C4-2B (cell line): ENCODE results near the gene ARID5B.

Source experiments
- H3K27ac ChIP-seq: fragments of 450-650 bp; 2 replicates; pipeline ENCODE4 v1.5.1; 2017
- CTCF ChIP-seq: fragments of 450-650 bp; conservative IDR thresholded peaks from 2 replicates; pipeline ENCODE4 v1.5.1; 2017; ENCODE audit warnings: mild to moderate bottlenecking
- ZFX ChIP-seq: fragments of 450-650 bp; IDR thresholded peaks from 2 replicates; pipeline ENCODE4 v1.6.1; 2017

The ARID5B gene

DNA sequence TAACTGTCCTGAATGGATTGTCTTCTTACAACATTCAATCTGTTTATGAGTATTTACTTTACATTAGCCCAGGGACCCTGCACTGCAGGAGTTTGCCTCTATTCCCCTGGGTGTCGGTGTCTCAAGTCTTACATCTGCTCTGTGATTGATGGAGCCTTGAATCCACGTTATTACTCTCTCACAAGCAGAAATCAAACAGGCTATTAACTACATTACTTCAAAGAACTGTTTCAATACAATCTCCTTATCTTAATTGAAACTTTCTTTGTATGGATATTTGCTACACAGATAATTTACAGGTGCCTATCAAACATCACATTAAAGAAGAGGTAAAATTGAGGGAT lies 3.1 kb upstream of the ARID5B start:
- H3K27ac ChIP-seq = no peak overlapping the region
- no peak for TF ChIP-seq ZFX
- TF ChIP-seq CTCF = no peak

- TF ChIP-seq CTCF (no peak), ZFX (no peak)
Observed at GRCh38 chr10:61899069-61899531, 2.4 kb upstream of the ARID5B start.

GRCh38 chr10:61899663-61899996 lies 1.9 kb upstream of the ARID5B start:
- TF ChIP-seq ZFX (no peak), CTCF (no peak)
- H3K27ac ChIP-seq = no peak overlapping the region; the same call in 1 of the 2 replicates

More at GRCh38 chr10:61899069-61899531, 2.4 kb upstream of the ARID5B start:
- no peak overlapping the region for H3K27ac ChIP-seq

DNA sequence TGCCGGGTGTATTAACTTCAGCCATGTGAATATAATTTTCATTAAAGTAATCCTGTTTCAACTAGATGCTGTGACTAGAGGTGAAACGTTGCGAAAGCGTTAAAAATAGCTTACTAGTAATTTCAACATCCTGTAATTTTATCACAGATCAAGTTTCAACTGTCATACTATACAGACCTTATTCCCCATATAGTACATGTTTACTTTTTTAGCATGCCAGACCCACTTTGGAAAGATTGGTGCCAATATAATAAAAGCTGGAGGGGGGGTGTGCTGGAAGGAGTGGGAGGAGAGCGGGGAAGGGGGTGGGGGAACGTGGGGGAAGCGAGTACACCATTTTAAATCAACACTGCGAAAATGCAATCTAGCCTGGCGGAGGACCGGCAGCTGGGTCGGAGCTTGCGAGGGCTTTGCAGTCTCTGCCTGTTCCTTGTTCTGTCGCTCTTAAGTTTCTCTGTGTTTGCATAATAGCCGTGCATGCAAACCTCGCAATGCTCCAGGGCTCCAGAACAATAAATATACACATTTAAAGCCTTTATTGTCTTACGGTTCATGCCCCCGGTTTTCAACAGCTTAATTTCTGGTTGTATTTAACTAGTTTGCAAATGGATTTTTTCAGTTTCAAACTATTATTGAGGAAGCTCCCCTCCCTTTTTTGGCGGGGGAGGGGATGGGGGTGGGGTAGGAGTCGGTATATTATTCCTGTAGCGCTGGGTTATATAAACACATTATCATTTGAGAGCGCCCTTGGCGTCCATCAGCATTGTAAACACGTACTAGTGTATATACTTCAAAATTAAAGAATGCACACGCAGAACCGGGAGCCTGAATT lies 1.3 kb upstream of the ARID5B start:
- no peak for TF ChIP-seq ZFX
- TF ChIP-seq CTCF = no peak
- peak overlapping the region; percentile 98 for H3K27ac ChIP-seq

DNA sequence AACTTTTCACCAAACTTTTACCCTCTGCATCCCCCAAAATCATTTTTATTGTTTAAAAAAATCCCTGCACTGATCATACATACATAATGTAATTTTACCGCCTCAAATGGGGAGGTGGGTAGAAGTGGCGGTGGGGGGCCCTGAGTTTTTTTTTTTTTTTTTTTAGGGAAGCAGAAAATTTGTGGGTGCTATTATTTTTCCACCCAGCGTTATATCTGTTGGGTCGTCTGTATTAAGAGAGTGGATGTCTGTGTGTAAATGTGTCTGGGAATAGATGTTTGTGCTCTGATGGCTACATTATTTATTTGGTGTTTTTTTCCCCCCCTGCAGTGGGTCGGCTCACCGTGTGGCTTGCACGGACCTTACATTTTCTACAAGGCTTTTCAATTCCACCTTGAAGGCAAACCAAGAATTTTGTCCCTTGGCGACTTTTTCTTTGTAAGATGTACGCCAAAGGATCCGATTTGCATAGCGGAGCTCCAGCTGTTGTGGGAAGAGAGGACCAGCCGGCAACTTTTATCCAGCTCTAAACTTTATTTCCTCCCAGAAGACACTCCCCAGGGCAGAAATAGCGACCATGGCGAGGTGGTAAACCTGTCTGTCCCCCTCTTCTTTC lies 438 bp downstream of the ARID5B start:
- peak overlapping the region; percentile 98 for H3K27ac ChIP-seq
- TF ChIP-seq CTCF = no peak
- no peak for TF ChIP-seq ZFX

- TF ChIP-seq CTCF = no peak; the same call in 1 of the 2 replicates
- TF ChIP-seq ZFX = no peak
- peak overlapping the region; percentile 98 for H3K27ac ChIP-seq
Observed at GRCh38 chr10:61902445-61903220, 1.1 kb downstream of the ARID5B start.
